Stimulated activated CD4-positive, alpha-beta T cell treated with anti-CD3 and anti-CD28 coated beads, Interleukin-12 subunit alpha, Interleukin-12 subunit beta, amount 100 ng/mL, for 24 hours (primary cell): ENCODE results near the gene ABCB1.

Experiments used
- DNase-seq, 2 experiments: peaks; one replicate each; pipeline ENCODE4 v3.0.0-alpha.2; 2020; ENCODE audit warnings: low read depth in 2 of 2

Gene ABCB1

GRCh38 chr7:87600130-87601124 lies at the start of gene ABCB1:
Gene ABCB1, minus strand, starts transcription at chr7:87600884. Its CDS starts 700 bp downstream, at chr7:87600184.
- peak; percentile 20 to 45 for DNase-seq

- no peak for DNase-seq
Measured at GRCh38 chr7:87648316-87648715, 47.6 kb upstream of the ABCB1 start.

GRCh38 chr7:87645446-87645845 lies 44.8 kb upstream of the ABCB1 start:
- DNase-seq: no peak

- DNase-seq: no peak
Measured at GRCh38 chr7:87635921-87636320, 35.2 kb upstream of the ABCB1 start.

- DNase-seq: peak in 1 of 2 experiments; percentile 3
Measured at GRCh38 chr7:87628780-87629569, 28.3 kb upstream of the ABCB1 start.

GRCh38 chr7:87627634-87627994 lies 26.9 kb upstream of the ABCB1 start:
- peak in 1 of 2 experiments; percentile 0 for DNase-seq

- no peak for DNase-seq
Measured at GRCh38 chr7:87625101-87625500, 24.4 kb upstream of the ABCB1 start.

GRCh38 chr7:87624628-87625027 lies 23.9 kb upstream of the ABCB1 start:
- DNase-seq: no peak

GRCh38 chr7:87615197-87615596 lies 14.5 kb upstream of the ABCB1 start:
- DNase-seq: no peak

- no peak for DNase-seq
Measured at GRCh38 chr7:87609916-87610315, 9.2 kb upstream of the ABCB1 start.

GRCh38 chr7:87608431-87608830 lies 7.7 kb upstream of the ABCB1 start:
- no peak for DNase-seq

- no peak for DNase-seq
Measured at GRCh38 chr7:87604264-87604663, 3.6 kb upstream of the ABCB1 start.

GRCh38 chr7:87599336-87599735 lies 1.3 kb downstream of the ABCB1 start:
- DNase-seq: peak; percentile 5

- DNase-seq: no peak
Measured at GRCh38 chr7:87598234-87599009, 2.3 kb downstream of the ABCB1 start.

- DNase-seq: no peak
Measured at GRCh38 chr7:87596696-87597095, 4.0 kb downstream of the ABCB1 start.

- DNase-seq: no peak
Measured at GRCh38 chr7:87596136-87596535, 4.5 kb downstream of the ABCB1 start.

GRCh38 chr7:87592300-87592699 lies 8.4 kb downstream of the ABCB1 start:
- DNase-seq: no peak

GRCh38 chr7:87591211-87591610 lies 9.5 kb downstream of the ABCB1 start:
- DNase-seq: no peak

- DNase-seq: no peak
Measured at GRCh38 chr7:87590578-87590977, 10.1 kb downstream of the ABCB1 start.

GRCh38 chr7:87589631-87590030 lies 11.1 kb downstream of the ABCB1 start:
- DNase-seq: no peak

GRCh38 chr7:87581723-87582122 lies 19.0 kb downstream of the ABCB1 start:
- DNase-seq: no peak

- DNase-seq: no peak
Measured at GRCh38 chr7:87580636-87581035, 20.0 kb downstream of the ABCB1 start.
